HG03432 (cell line): Measurements from ENCODE around the gene DBR1.

ENCODE experiments used
- ATAC-seq: cut with Tn5 transposase; IDR thresholded peaks from one replicate; pipeline ENCODE4 v1.9.1; 2021; ENCODE audit warnings: mild to moderate bottlenecking, moderate library complexity; ENCODE audit not compliant: unreplicated experiment

DBR1 gene

GRCh38 chr3:138124706-138125355 lies 49.9 kb downstream of the DBR1 start:
- ATAC-seq, result no peak

- ATAC-seq, result no peak
Measured at GRCh38 chr3:138124188-138124587, 50.5 kb downstream of the DBR1 start.

GRCh38 chr3:138119423-138119766 lies 55.3 kb downstream of the DBR1 start:
- ATAC-seq, result no peak

- ATAC-seq, result peak; percentile 73
Measured at GRCh38 chr3:138118612-138119422, 55.9 kb downstream of the DBR1 start.

GRCh38 chr3:138114988-138115971 lies 59.4 kb downstream of the DBR1 start, which contains the start of gene DZIP1L:
TSS of gene DZIP1L (minus strand) at chr3:138115608. CDS start at chr3:138103971, 11,637 bp downstream.
- ATAC-seq, result peak; percentile 88

GRCh38 chr3:138114431-138114918 lies 60.2 kb downstream of the DBR1 start:
- ATAC-seq, result no peak

GRCh38 chr3:138113326-138113725 lies 61.4 kb downstream of the DBR1 start:
- no peak for ATAC-seq

GRCh38 chr3:138112362-138112761 lies 62.4 kb downstream of the DBR1 start:
- no peak for ATAC-seq
